Vagina (tissue), 2 donors: ENCODE data around the gene CST11.

Experiments
- POLR2A ChIP-seq, 2 donors: fragments of 450-650 bp; IDR thresholded peaks; one replicate each; pipeline ENCODE4 v1.6.1; 2017; ENCODE audit warnings: antibody characterized with exemption in 2 of 2, mild to moderate bottlenecking in 2 of 2, moderate library complexity in 2 of 2
- POLR2AphosphoS5 ChIP-seq, 2 donors: sonication (generic); formaldehyde crosslinking; IDR thresholded peaks; one replicate each; pipeline ENCODE4 v1.9.0; 2017; ENCODE audit warnings: antibody characterized with exemption in 2 of 2, mild to moderate bottlenecking in 2 of 2, low read depth in 1 of 2; ENCODE audit not compliant: insufficient read depth in 1 of 2

GRCh38 chr20:23408957-23409356 lies 43.7 kb downstream of the CST11 start:
- TF ChIP-seq POLR2A (IDR thresholded peaks at IDR 0.05) (no peak), POLR2AphosphoS5 (IDR thresholded peaks at IDR 0.05; ENCODE audit: insufficient read depth in 1 of 2, low read depth in 1 of 2) (no peak)
